Keratinocyte (primary cell): ENCODE data around the gene PCK1.

Experiments used
- CTCF ChIP-seq, 3 experiments: IDR thresholded peaks in 1 of 3; conservative IDR thresholded peaks in 1 of 3; optimal IDR thresholded peaks in 1 of 3; 2 replicates in 2 of 3; 3 replicates in 1 of 3; pipeline versions ENCODE3 to v1.5.1; 2011; ENCODE audit warnings: low read length in 3 of 3, mild to moderate bottlenecking in 3 of 3, moderate library complexity in 2 of 3, control low read depth in 1 of 3, inconsistent platforms in 1 of 3; ENCODE audit not compliant: insufficient read depth in 2 of 3; ENCODE audit errors: extremely low read depth in 1 of 3
- EZH2 ChIP-seq: IDR thresholded peaks from one replicate; pipeline ENCODE4 v1.6.1; 2012; ENCODE audit warnings: inconsistent platforms, mild to moderate bottlenecking, low read length, moderate library complexity

GRCh38 chr20:57587989-57588377 lies 27.1 kb downstream of the PCK1 start:
- TF ChIP-seq CTCF (optimal IDR thresholded peaks at IDR 0.05 in 1 of 3, IDR thresholded peaks at IDR 0.05 in 1 of 3, conservative IDR thresholded peaks at IDR 0.05 in 1 of 3; ENCODE audit: extremely low read depth in 1 of 3, insufficient read depth in 2 of 3, low read length in 3 of 3) (no peak), EZH2 (no peak)
